Gastrocnemius medialis (tissue), 4 donors: ENCODE data around the gene HEATR5A. TPM values are rescaled to one million over a fixed set of nuclear protein-coding genes. Genes with fewer than 3 reads are reported as not detected.

Experiments
- ATAC-seq, 2 donors: fragments of 150-250 bp; one replicate each; pipeline ENCODE4 v1.9.1; 2016
- DNase-seq, 2 donors: peaks; one replicate each; pipeline ENCODE4 v3.0.0-alpha.2; 2019
- H3K27ac ChIP-seq, 4 donors: fragments of 200-600 bp; sonication (generic); 1 replicate in 1 of 4; 2 replicates in 3 of 4; pipeline ENCODE4 v1.5.1; 2016 to 2018; ENCODE audit warnings: mild to moderate bottlenecking in 2 of 4, moderate library complexity in 1 of 4
- H3K27me3 ChIP-seq, 3 donors: fragments of 200-600 bp; sonication (generic) in 2 of 3; 1 replicate in 1 of 3; 2 replicates in 2 of 3; pipeline versions ENCODE4 v1.5.1 to v1.6.0; 2016 to 2019; ENCODE audit warnings: mild to moderate bottlenecking in 1 of 3, moderate library complexity in 1 of 3
- H3K36me3 ChIP-seq, 2 donors: fragments of 200-600 bp; sonication (generic) in 1 of 2; one replicate each; pipeline ENCODE4 v1.5.1; 2017 to 2018
- H3K4me1 ChIP-seq, 2 donors: fragments of 200-600 bp; sonication (generic) in 1 of 2; one replicate each; pipeline ENCODE4 v1.5.1; 2016 to 2017; ENCODE audit warnings: mild to moderate bottlenecking in 2 of 2
- H3K4me3 ChIP-seq, 4 donors: fragments of 200-600 bp; sonication (generic) in 3 of 4; 1 replicate in 1 of 4; 2 replicates in 3 of 4; pipeline ENCODE4 v1.5.1; 2016 to 2019; ENCODE audit warnings: mild to moderate bottlenecking in 2 of 4
- H3K9me3 ChIP-seq, 3 donors: fragments of 200-600 bp; sonication (generic) in 2 of 3; 1 replicate in 1 of 3; 2 replicates in 2 of 3; pipeline ENCODE4 v1.5.1; 2016 to 2019
- CTCF ChIP-seq, 5 experiments: fragments of 450-650 bp in 3 of 5; fragments of 200-600 bp in 2 of 5; sonication (generic) in 2 of 5; IDR thresholded peaks in 4 of 5; conservative IDR thresholded peaks in 1 of 5; 1 replicate in 4 of 5; 2 replicates in 1 of 5; pipeline ENCODE4 v1.5.1; 2016 to 2019; ENCODE audit warnings: antibody characterized with exemption in 5 of 5, mild to moderate bottlenecking in 3 of 5, moderate library complexity in 3 of 5
- POLR2A ChIP-seq, 2 donors: fragments of 450-650 bp; IDR thresholded peaks; one replicate each; pipeline ENCODE4 v1.6.1; 2017; ENCODE audit warnings: antibody characterized with exemption in 2 of 2, mild to moderate bottlenecking in 2 of 2, moderate library complexity in 2 of 2
- in situ Hi-C, 4 donors: fragments of 200-750 bp; cut with MboI; loops; one replicate each; pipeline versions ENCODE4 v1.15.0 to v1.8.0; 2017; ENCODE audit warnings: low sequenced_read_pairs in 4 of 4
- intact Hi-C: fragments of 100-400 bp; cut with DNase I; formaldehyde crosslinking; loops from one replicate; pipeline ENCODE4 v1.15.1; 2023; ENCODE audit warnings: low total_unique reads
- total RNA-seq, 4 donors: library from RNA; depleted of rRNA; stranded (reverse); fragments of >200 nt; gene quantifications; one replicate each; pipeline versions ENCODE4 v1.1.0 to v1.2.3, GENCODE V29; 2016

HEATR5A gene
- total RNA-seq, 4 donors from 2014 or later = 11.3 to 39.7 (median 19.3) TPM

- intact Hi-C loops (no loop called here), in situ Hi-C loops (no loop called here)
- no peak overlapping the region for H3K27ac ChIP-seq
- no peak for TF ChIP-seq CTCF (IDR thresholded peaks at IDR 0.05 in 4 of 5, conservative IDR thresholded peaks at IDR 0.05 in 1 of 5)
- TF ChIP-seq POLR2A (IDR thresholded peaks at IDR 0.05) = no peak
- no peaks in the 10 kb centered on the region for H3K9me3 ChIP-seq
- peaks cover 2 to 46% of the 10 kb centered on the region in 2 donors for H3K36me3 ChIP-seq
- DNase-seq (no peak), ATAC-seq (no peak)
- no peak overlapping the region for H3K4me3 ChIP-seq
- no peaks in the 10 kb centered on the region for H3K4me1 ChIP-seq
- no peaks in the 10 kb centered on the region for H3K27me3 ChIP-seq
Measured at GRCh38 chr14:31303654-31304053, 116.7 kb downstream of the HEATR5A start.

- no peak overlapping the region for H3K27ac ChIP-seq
- intact Hi-C loops = no loop called here
- H3K4me3 ChIP-seq = no peak overlapping the region
- no peaks in the 10 kb centered on the region for H3K27me3 ChIP-seq
- peaks cover 2 to 22% of the 10 kb centered on the region in 2 donors for H3K36me3 ChIP-seq
- peaks cover 0 to 5% of the 10 kb centered on the region in 2 donors for H3K4me1 ChIP-seq
- no peak for TF ChIP-seq POLR2A (IDR thresholded peaks at IDR 0.05)
- no peak for TF ChIP-seq CTCF (IDR thresholded peaks at IDR 0.05 in 4 of 5, conservative IDR thresholded peaks at IDR 0.05 in 1 of 5)
- in situ Hi-C loops = no loop called here
- DNase-seq (no peak), ATAC-seq (no peak)
- H3K9me3 ChIP-seq = no peaks in the 10 kb centered on the region
Measured at GRCh38 chr14:31300883-31301282, 119.5 kb downstream of the HEATR5A start.

GRCh38 chr14:31300296-31300695, 120.1 kb downstream of the HEATR5A start:
- in situ Hi-C loops = no loop called here

DNA sequence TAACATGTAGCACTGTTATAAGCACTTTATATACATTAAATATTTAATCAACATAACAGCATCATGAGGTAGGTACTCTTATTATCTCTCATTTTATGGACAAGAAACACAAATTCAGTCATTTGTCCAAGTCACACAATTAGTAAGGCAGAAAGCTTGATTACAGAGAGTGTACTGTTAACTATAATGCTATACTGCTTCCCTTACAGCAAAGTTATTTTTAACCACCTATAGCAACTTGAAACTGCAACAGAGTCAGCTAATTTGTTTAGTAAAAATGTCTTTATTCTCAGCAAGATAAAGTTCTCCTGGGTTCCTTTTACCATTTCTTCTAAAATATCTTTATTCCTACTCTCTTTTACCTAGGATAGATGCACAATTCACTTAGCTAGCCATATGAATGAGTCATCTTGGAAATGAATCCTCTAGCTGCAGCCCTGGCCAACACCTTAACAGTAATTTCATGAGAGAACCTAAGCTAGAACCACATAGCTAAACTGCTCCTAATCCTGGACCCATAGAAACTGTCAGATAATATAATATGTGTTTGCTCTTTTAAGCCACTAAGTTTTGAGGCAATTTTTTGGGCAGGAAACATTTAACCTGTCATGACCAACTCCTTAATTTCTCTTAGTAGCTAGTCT, 122.5 kb downstream of the HEATR5A start:
- Histone ChIP-seq H3K36me3 (peaks cover 2 to 42% of the 10 kb centered on the region in 2 donors), H3K27me3 (no peaks in the 10 kb centered on the region), H3K27ac (peak overlapping the region in 1 of 4 donors; percentile 1), H3K9me3 (no peaks in the 10 kb centered on the region), H3K4me3 (no peak overlapping the region), H3K4me1 (peaks cover 0 to 5% of the 10 kb centered on the region in 2 donors)
- intact Hi-C loops = no loop called here
- no peak for TF ChIP-seq CTCF (IDR thresholded peaks at IDR 0.05 in 4 of 5, conservative IDR thresholded peaks at IDR 0.05 in 1 of 5)
- no peak for TF ChIP-seq POLR2A (IDR thresholded peaks at IDR 0.05)
- DNase-seq = no peak
- in situ Hi-C loops = no loop called here
- peak; percentile 85 to 94 for ATAC-seq

More at GRCh38 chr14:31300296-31300695, 120.1 kb downstream of the HEATR5A start:
- no peak for DNase-seq
- intact Hi-C loops = no loop called here
- Histone ChIP-seq H3K27ac (no peak overlapping the region), H3K27me3 (no peaks in the 10 kb centered on the region), H3K36me3 (peaks cover 2 to 23% of the 10 kb centered on the region in 2 donors), H3K9me3 (no peaks in the 10 kb centered on the region), H3K4me3 (no peak overlapping the region), H3K4me1 (peaks cover 0 to 5% of the 10 kb centered on the region in 2 donors)
- no peak for TF ChIP-seq CTCF (IDR thresholded peaks at IDR 0.05 in 4 of 5, conservative IDR thresholded peaks at IDR 0.05 in 1 of 5)
- no peak for TF ChIP-seq POLR2A (IDR thresholded peaks at IDR 0.05)
- no peak for ATAC-seq
